Activated naive CD8-positive, alpha-beta T cell treated with anti-CD3 and anti-CD28 coated beads, Interleukin-2, amount 10 ng/mL, durations not matched to agents 7 days and 5 days (primary cell): Measurements from ENCODE around the gene ADCY10. TPM values are rescaled to one million over a fixed set of nuclear protein-coding genes. Genes with fewer than 3 reads are reported as not detected.
"Not testable (repeated sequence)": the region's sequence is repeated elsewhere in the genome, so short reads cannot be mapped to it uniquely, and the experiment has no call there.

Experiments
- ATAC-seq: fragments of 150-1000 bp; cut with Tn5 transposase; one replicate; pipeline ENCODE4 v1.10.0; 2021; ENCODE audit warnings: low read depth, moderate library complexity
- POLR2A ChIA-PET: fragments of 350-600 bp; sonication (Branson Sonifier 250); formaldehyde crosslinking; loops from one replicate; lab custom pipeline; 2021; ENCODE audit warnings: antibody characterized with exemption; lab: Charles Lee
- DNase-seq: peaks from one replicate; pipeline ENCODE4 v3.0.0; 2021
- H3K27ac Mint-ChIP-seq: one replicate; pipeline ENCODE4 v1.8.0; 2022; ENCODE audit warnings: mild to moderate bottlenecking, mixed read lengths
- H3K27me3 Mint-ChIP-seq: one replicate; pipeline ENCODE4 v1.8.0; 2022; ENCODE audit warnings: mild to moderate bottlenecking, moderate library complexity, mixed read lengths
- H3K36me3 Mint-ChIP-seq: one replicate; pipeline ENCODE4 v1.8.0; 2021; ENCODE audit warnings: mild to moderate bottlenecking, mixed read lengths
- H3K4me1 Mint-ChIP-seq: one replicate; pipeline ENCODE4 v1.8.0; 2021; ENCODE audit warnings: mixed read lengths
- H3K4me3 Mint-ChIP-seq: one replicate; pipeline ENCODE4 v1.8.0; 2022; ENCODE audit warnings: mild to moderate bottlenecking, moderate library complexity, mixed read lengths
- H3K9me3 Mint-ChIP-seq: one replicate; pipeline ENCODE4 v1.8.0; 2021; ENCODE audit warnings: mixed read lengths
- total RNA-seq, 2 experiments: library from RNA; stranded (reverse); gene quantifications; one replicate each; pipeline ENCODE4 v1.2.3, GENCODE V29; 2021

ADCY10 gene
- total RNA-seq, 2 experiments from 2014 or later: 0.20 to 0.42 TPM

DNA sequence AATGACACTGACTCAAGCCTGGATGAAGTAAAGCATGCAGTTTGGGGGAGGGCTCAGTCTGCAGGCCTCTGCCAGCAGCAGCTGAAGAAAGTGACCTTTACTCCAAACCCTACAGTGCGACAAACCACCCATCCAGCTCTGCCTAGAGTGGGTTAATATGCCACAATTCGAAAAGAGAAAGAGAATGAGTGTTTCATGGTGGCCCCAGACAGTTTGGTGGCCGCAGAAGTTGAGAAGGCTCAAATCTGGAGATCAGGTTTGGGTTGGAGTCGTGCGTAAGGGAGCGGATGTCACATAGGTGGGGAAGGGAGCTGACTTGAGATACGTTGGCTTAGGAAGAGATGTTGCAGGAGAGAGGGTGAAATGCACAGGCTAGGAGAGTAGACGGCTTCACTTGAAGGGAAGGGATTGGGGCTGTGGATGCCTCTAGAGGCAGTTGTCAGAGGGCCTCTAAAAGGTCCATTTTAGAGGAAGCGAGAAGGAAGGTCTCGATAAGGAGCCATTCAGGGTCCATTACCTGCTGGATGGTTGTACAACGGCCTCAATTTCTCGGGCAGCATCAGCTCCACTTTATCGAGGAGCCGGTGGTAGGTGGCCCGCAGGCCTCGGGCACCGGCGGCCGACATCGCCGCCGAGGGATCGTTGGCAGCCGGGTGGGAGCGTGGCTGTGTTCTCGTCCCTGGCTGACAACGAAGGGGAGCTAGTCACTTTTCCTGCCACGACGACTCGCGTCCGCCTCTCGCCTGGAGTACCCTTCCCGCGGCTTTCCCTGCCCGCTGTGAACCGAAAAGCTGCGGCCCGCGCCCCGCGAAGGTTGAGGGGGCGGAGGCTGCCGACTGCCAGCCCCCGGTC lies 21.5 kb upstream of the ADCY10 start:
- POLR2A ChIA-PET: interaction anchor here (0.8 to 2.4 kb wide), 15 partner anchors 17 to 715 kb away, joined by 3 to 18 read pairs (median 5); partner anchors contain the start of genes POU2F1 and SFT2D2
- Mint-ChIP-seq H3K4me1 (peaks cover 28% of the 10 kb centered on the region), H3K27ac (peak overlapping the region; percentile 96), H3K27me3 (no peaks in the 10 kb centered on the region), H3K4me3 (peak overlapping the region; percentile 91), H3K9me3 (no peaks in the 10 kb centered on the region), H3K36me3 (peaks cover 4% of the 10 kb centered on the region)
- ATAC-seq (peak; percentile 6), DNase-seq (peak; percentile 58)

DNA sequence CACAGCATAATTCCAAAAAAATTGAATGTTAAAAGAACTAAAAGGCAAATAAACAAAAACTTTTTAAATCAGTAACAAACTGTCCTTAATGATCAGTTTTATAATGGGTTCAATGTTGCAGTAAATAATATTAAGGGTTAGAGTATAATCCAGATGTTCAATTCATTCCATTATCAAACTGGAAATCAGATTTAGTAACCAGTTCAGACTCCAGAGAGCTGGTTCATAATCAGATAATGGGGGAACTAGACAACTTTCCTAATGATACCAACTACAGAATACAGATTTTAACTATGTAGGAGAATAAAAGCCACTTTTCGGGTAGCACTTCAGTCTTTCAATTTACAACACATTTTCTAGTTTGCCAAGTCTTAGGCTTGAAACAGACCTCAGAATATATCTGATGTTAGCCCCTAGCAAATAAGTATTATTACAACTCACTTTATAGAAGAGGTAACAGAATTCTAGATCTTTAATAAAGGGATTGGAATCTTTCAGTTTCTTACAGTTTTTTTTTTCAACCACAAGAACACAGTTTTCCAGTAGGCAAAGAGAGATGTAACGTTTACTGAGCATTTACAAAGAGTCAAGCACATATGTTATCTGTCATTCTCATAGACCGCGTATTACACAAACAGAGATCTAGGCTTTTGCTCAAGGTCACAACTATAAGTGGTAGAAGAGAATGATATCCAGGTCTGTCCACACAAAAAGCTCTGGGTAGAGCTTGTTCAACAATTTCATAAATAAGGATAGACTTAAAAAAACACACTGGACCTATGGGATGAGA lies 20.7 kb upstream of the ADCY10 start:
- H3K27me3 Mint-ChIP-seq: no peaks in the 10 kb centered on the region
- POLR2A ChIA-PET: interaction anchor here (0.5 to 2.3 kb wide), 5 partner anchors 172 to 714 kb away, joined by 3 to 15 read pairs (median 7); partner anchors contain the start of genes POU2F1 and SFT2D2
- ATAC-seq: no peak

DNA sequence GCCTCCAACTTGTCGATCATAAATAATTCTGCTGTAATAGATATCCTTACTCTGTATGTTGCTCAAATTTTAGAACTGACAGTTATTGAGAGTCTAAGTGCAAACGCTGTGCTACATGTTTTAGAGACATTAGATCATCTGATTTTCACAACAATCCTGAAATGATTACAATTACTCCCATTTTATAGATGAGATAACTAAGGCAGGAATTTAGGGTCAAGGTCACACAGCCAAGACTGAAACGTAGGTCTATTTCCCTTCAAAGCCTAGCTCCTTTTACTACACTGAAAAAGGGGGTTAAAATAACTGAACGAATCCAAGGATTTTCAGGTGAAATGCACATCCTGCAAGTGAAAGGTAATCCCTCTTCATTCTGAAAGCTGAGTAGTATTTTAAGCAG lies 19.9 kb upstream of the ADCY10 start:
- DNase-seq (no peak), ATAC-seq (no peak)
- no peaks in the 10 kb centered on the region for H3K27me3 Mint-ChIP-seq
- H3K36me3 Mint-ChIP-seq: peaks cover 4% of the 10 kb centered on the region
- POLR2A ChIA-PET: no interaction called here
- peaks cover 28% of the 10 kb centered on the region for H3K4me1 Mint-ChIP-seq
- H3K27ac Mint-ChIP-seq: peak overlapping the region; percentile 44
- H3K9me3 Mint-ChIP-seq: no peaks in the 10 kb centered on the region
- H3K4me3 Mint-ChIP-seq: peak overlapping the region; percentile 91

More for the DNA sequence above, 20.7 kb upstream of the ADCY10 start:
- Mint-ChIP-seq H3K36me3 (peaks cover 4% of the 10 kb centered on the region), H3K9me3 (no peaks in the 10 kb centered on the region), H3K4me1 (peaks cover 28% of the 10 kb centered on the region), H3K27ac (peak overlapping the region; percentile 96), H3K4me3 (peak overlapping the region; percentile 91)
- DNase-seq: no peak

- ATAC-seq (no peak), DNase-seq (no peak)
- Mint-ChIP-seq H3K27ac (no peak overlapping the region), H3K27me3 (no peaks in the 10 kb centered on the region), H3K4me1 (peaks cover 18% of the 10 kb centered on the region), H3K4me3 (no peak overlapping the region), H3K9me3 (no peaks in the 10 kb centered on the region), H3K36me3 (peaks cover 2% of the 10 kb centered on the region)
- POLR2A ChIA-PET: interaction anchor here (1.0 kb wide), 1 partner anchor 213 kb away, joined by 7 read pairs; no protein-coding TSS in a partner anchor
These were observed 15.8 kb upstream of the ADCY10 start for GRCh38 chr1:167929725-167930124.

DNA sequence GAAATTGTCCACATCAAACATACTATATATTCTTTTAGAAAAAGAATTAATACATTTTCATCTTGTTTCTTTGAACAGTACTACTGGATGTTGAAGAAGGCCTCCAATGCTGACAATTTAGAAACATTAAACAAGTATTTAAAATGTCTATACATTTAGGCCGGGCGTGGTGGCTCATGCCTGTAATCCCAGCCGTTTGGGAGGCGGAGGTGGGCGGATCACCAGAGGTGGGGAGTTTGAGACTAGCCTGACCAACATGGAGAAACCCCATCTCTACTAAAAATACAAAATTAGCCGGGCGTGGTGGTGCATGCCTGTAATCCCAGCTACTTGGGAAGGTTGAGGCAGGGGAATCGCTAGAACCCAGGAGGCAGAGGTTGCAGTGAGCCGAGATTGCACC lies 15.0 kb upstream of the ADCY10 start:
- peaks cover 11% of the 10 kb centered on the region for H3K4me1 Mint-ChIP-seq
- DNase-seq, H3K27me3 Mint-ChIP-seq, H3K9me3 Mint-ChIP-seq, POLR2A ChIA-PET, H3K27ac Mint-ChIP-seq, ATAC-seq, H3K36me3 Mint-ChIP-seq, H3K4me3 Mint-ChIP-seq: not testable (repeated sequence)

GRCh38 chr1:167928457-167928852 lies 14.5 kb upstream of the ADCY10 start:
- Mint-ChIP-seq H3K36me3 (peaks cover under 1% of the 10 kb centered on the region), H3K4me1 (peaks cover 7% of the 10 kb centered on the region), H3K27me3 (no peaks in the 10 kb centered on the region), H3K9me3 (no peaks in the 10 kb centered on the region), H3K4me3 (no peak overlapping the region), H3K27ac (no peak overlapping the region)
- DNase-seq: no peak
- ATAC-seq: no peak
- POLR2A ChIA-PET: no interaction called here

DNA sequence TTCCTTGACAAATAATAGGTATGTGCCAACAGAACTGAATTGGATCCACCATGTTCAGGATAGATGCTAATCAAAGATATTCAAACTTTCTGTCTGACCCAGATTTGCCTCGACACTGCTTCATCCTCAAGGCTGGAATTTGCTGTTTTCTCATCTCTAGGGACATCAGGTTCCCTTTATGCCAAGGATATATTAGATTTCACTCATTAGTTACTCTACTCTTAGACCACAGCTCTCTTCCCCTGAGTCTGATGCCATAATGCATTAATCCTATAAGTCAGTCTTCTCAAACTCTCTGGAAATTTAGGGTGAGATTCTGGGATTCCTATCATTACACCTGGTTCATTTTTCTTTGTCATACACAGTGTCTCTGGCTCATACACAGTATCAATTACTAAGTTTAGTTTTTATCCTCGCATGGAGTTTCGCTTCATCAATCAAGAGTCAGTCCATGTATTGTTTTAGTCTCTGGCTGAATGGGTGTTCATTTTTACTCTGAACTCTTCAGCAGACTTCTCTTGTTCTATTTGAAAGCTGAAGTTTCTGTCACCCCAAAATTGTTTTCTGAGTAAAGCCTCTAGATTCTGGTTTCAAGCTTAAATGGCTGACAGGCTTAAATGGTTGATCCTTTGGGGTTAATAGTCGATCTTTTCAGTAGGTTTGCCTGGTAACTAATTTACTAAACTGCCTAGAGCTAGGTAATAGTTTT lies 13.3 kb upstream of the ADCY10 start:
- no peaks in the 10 kb centered on the region for H3K4me1 Mint-ChIP-seq
- ATAC-seq (no peak), DNase-seq (no peak)
- H3K36me3 Mint-ChIP-seq: peaks cover 9% of the 10 kb centered on the region
- H3K9me3 Mint-ChIP-seq: no peaks in the 10 kb centered on the region
- H3K4me3 Mint-ChIP-seq: no peak overlapping the region
- no peak overlapping the region for H3K27ac Mint-ChIP-seq
- H3K27me3 Mint-ChIP-seq: no peaks in the 10 kb centered on the region
- POLR2A ChIA-PET: no interaction called here

DNA sequence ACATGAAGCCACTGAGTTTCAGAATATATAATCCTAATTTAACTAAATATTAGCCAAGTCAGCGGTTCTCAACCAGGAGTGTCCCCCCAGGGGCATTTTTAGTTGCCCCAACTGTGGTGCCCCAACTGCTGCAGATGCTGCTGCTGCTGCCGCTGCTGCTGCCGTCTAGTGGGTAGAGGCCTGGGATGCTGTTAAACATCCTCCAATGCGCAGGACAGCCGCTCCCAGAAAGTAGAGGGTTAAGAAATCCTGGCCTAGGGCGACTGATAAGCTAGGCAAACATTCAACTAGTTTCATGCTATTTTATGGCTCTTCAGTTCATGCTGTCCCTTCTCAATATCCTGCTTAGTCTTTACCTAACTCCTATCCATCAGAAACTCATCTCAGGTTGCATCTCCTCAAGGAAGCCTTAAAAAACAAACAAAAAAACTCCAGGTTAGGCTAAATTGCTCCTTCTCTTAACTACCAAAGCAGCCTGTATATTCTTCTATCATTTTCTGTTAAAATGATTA lies 12.6 kb upstream of the ADCY10 start:
- H3K27ac Mint-ChIP-seq: no peak overlapping the region
- ATAC-seq (no peak), DNase-seq (no peak)
- no peak overlapping the region for H3K4me3 Mint-ChIP-seq
- no peaks in the 10 kb centered on the region for H3K27me3 Mint-ChIP-seq
- POLR2A ChIA-PET: no interaction called here
- H3K36me3 Mint-ChIP-seq: peaks cover 11% of the 10 kb centered on the region
- H3K4me1 Mint-ChIP-seq: no peaks in the 10 kb centered on the region
- no peaks in the 10 kb centered on the region for H3K9me3 Mint-ChIP-seq

DNA sequence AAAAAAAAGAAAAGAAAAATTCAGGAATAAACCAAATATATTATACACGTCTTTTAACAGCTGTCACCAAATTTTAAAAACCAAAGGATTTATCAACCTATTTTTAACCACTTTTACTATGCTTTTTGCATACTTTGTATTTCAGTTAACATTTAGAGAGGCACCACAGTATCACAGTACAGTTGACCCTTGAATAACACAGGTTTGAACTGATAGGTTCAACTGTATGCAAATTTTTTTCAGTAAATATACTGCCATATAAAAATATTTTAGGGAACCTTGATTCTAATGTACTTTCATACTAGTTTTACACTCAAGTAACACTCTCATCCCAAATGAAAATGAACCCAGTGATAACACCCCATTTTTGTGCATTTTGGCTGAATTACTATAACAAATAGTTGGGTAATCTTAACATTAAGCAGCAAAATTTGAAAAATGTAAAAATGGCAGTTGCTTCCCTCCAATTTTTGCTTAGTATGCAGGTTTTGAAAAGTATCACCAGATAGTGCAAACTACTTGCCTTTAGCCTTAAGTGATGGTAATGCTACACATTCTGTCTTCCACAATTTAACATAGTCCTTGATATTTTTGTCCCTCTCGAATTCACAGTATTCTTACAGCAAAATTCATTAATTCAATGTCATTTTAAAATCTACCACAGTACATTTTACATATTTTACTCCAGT lies 10.8 kb upstream of the ADCY10 start:
- no peaks in the 10 kb centered on the region for H3K4me1 Mint-ChIP-seq
- no peak for ATAC-seq
- DNase-seq: no peak
- POLR2A ChIA-PET: no interaction called here
- peaks cover 11% of the 10 kb centered on the region for H3K36me3 Mint-ChIP-seq
- no peaks in the 10 kb centered on the region for H3K27me3 Mint-ChIP-seq
- H3K9me3 Mint-ChIP-seq: no peaks in the 10 kb centered on the region
- H3K4me3 Mint-ChIP-seq: no peak overlapping the region
- no peak overlapping the region for H3K27ac Mint-ChIP-seq

DNA sequence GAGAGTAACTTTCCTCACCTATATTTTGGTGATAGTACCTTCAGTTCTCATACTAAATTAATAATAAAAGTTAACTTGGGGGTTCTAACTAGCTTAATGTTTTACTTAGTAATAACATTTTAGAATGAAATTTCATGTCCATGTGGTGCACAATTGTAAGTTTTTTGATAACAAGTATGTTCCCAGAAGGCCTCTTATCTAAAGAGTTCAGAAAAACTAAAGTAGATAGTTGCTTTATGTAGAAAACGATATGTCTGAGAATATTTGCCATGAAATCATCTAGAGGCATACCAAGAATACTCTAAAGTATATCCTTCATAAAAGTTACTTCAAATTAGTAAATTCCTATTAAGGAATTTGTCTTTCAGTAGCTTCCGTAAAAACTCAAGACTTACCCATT lies 10.2 kb upstream of the ADCY10 start:
- ATAC-seq (no peak), DNase-seq (no peak)
- Mint-ChIP-seq H3K4me3 (no peak overlapping the region), H3K4me1 (no peaks in the 10 kb centered on the region), H3K9me3 (no peaks in the 10 kb centered on the region), H3K27ac (no peak overlapping the region), H3K27me3 (no peaks in the 10 kb centered on the region), H3K36me3 (peaks cover 12% of the 10 kb centered on the region)
- POLR2A ChIA-PET: no interaction called here

DNA sequence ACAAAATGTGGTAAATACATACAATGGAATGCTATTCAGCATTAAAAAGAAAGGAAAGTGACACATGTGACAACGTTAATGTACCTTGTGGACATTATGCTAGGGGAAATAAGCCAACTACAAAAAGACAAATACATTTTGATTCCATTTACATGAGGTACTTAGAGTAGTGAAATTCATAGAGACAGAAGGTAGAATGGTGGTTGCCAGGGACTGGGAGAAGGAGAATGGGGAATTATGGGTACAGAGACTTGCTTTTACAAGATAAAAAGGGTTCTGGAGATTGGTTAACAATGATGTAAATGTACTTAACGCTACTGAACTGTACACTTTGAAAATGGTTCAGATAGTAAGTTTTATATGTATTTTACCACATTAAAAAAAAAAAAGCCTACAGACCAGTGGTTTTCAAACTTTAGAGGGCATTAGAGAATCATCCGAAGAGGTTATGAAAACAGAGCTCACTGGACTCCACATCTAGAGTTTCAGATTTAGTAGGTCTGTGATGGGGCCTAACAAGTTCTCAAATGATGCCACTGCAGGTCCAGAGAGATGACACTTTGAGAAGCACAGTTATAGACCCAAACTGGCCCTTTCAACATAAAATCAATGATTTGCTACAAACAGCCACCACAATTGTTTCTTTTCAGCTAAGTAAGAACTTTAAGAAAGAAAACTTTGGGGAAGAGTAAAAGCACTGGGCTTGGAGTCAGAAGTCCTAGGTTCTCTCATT lies 9.6 kb upstream of the ADCY10 start:
- Mint-ChIP-seq H3K36me3 (peaks cover 12% of the 10 kb centered on the region), H3K27me3 (no peaks in the 10 kb centered on the region), H3K27ac (no peak overlapping the region), H3K9me3 (no peaks in the 10 kb centered on the region), H3K4me1 (no peaks in the 10 kb centered on the region), H3K4me3 (no peak overlapping the region)
- no peak for ATAC-seq
- POLR2A ChIA-PET: no interaction called here
- no peak for DNase-seq

- no peaks in the 10 kb centered on the region for H3K9me3 Mint-ChIP-seq
- POLR2A ChIA-PET: no interaction called here
These were observed 8.7 kb upstream of the ADCY10 start for GRCh38 chr1:167922611-167923074.

More at GRCh38 chr1:167922611-167923074, 8.7 kb upstream of the ADCY10 start:
- Mint-ChIP-seq H3K4me3 (no peak overlapping the region), H3K27ac (no peak overlapping the region), H3K36me3 (peaks cover 13% of the 10 kb centered on the region), H3K27me3 (no peaks in the 10 kb centered on the region), H3K4me1 (no peaks in the 10 kb centered on the region)
- no peak for ATAC-seq
- no peak for DNase-seq
